OCI-LY7 (cell line): ENCODE results near the gene SLC30A4. TPM values are rescaled to one million over a fixed set of nuclear protein-coding genes. Genes with fewer than 3 reads are reported as not detected.

Source experiments
- BruUV-seq: library from RNA; stranded (reverse); fragments of 400-500 nt; replicated peaks from 2 replicates; lab custom pipeline; 2021; lab: Mats Ljungman, UMichigan
- CTCF ChIA-PET: fragments of 300-600 bp; sonication (Branson Sonifier 250); formaldehyde crosslinking; loops from one replicate; lab custom pipeline; 2022; ENCODE audit warnings: antibody characterized with exemption; ENCODE audit not compliant: unreplicated experiment; lab: Charles Lee
- POLR2A ChIA-PET: fragments of 300-600 bp; sonication (Branson Sonifier 250); formaldehyde crosslinking; loops from one replicate; lab custom pipeline; 2022; ENCODE audit warnings: antibody characterized with exemption; lab: Charles Lee
- DNase-seq: peaks from one replicate; pipeline ENCODE4 v3.0.0-alpha.2; 2015; ENCODE audit warnings: low spot score
- H2AFZ ChIP-seq: fragments of 200-600 bp; sonication (generic), shearing (Covaris generic); 2 replicates; pipeline ENCODE4 v1.6.1; 2014; ENCODE audit warnings: mild to moderate bottlenecking, antibody characterized with exemption, low read length, moderate library complexity
- H3K27ac ChIP-seq: fragments of 200-600 bp; sonication (generic); 2 replicates; pipeline ENCODE4 v1.5.1; 2014; ENCODE audit warnings: mixed run types, low read depth, mild to moderate bottlenecking, moderate library complexity, low read length, inconsistent platforms; ENCODE audit not compliant: poor library complexity, severe bottlenecking
- H3K36me3 ChIP-seq: fragments of 200-600 bp; sonication (generic); 2 replicates; pipeline ENCODE4 v1.6.1; 2014; ENCODE audit warnings: mild to moderate bottlenecking, antibody characterized with exemption, low read length, moderate library complexity, mixed read lengths; ENCODE audit not compliant: insufficient read depth
- H3K4me1 ChIP-seq: fragments of 200-600 bp; sonication (generic); 2 replicates; pipeline ENCODE4 v1.5.1; 2014; ENCODE audit warnings: mild to moderate bottlenecking, low read length; ENCODE audit not compliant: insufficient read depth, poor library complexity, severe bottlenecking
- H3K4me2 ChIP-seq: fragments of 200-600 bp; sonication (generic); 2 replicates; pipeline ENCODE4 v1.6.1; 2014; ENCODE audit warnings: mild to moderate bottlenecking, low read length
- H3K4me3 ChIP-seq: fragments of 200-600 bp; sonication (generic); 2 replicates; pipeline ENCODE4 v1.5.1; 2014; ENCODE audit warnings: mild to moderate bottlenecking, low read depth, low read length; ENCODE audit not compliant: poor library complexity, severe bottlenecking
- H3K79me2 ChIP-seq: fragments of 200-600 bp; sonication (generic); 2 replicates; pipeline ENCODE4 v1.6.1; 2016; ENCODE audit warnings: low read depth, mild to moderate bottlenecking, low read length, moderate library complexity, mixed read lengths; ENCODE audit not compliant: insufficient read depth
- H3K9me2 ChIP-seq: fragments of 200-600 bp; sonication (generic); 2 replicates; pipeline ENCODE4 v1.6.1; 2016; ENCODE audit warnings: mild to moderate bottlenecking, low read length, mixed read lengths; ENCODE audit not compliant: insufficient read depth
- H3K9me3 ChIP-seq: fragments of 200-600 bp; sonication (generic); 2 replicates; pipeline ENCODE4 v1.6.1; 2014; ENCODE audit warnings: mild to moderate bottlenecking, mixed run types, low read length, mixed read lengths
- H4K20me1 ChIP-seq: fragments of 200-600 bp; sonication (generic); 2 replicates; pipeline ENCODE4 v1.6.1; 2014; ENCODE audit warnings: mild to moderate bottlenecking, antibody characterized with exemption, low read length, moderate library complexity, mixed read lengths; ENCODE audit not compliant: insufficient read depth
- EZH2phosphoT487 ChIP-seq: fragments of 200-600 bp; sonication (generic); IDR thresholded peaks from 2 replicates; pipeline ENCODE4 v1.6.1; 2018; ENCODE audit warnings: low read depth, borderline replicate concordance, mild to moderate bottlenecking, mixed run types, antibody characterized with exemption, low read length, moderate library complexity, mixed read lengths
- intact Hi-C: fragments of 100-400 bp; cut with micrococcal nuclease; formaldehyde crosslinking; loops from one replicate; pipeline ENCODE4 v1.10.0; 2022; ENCODE audit not compliant: unreplicated experiment
- total RNA-seq, 2 experiments: library from RNA; depleted of rRNA in 1 of 2; stranded (reverse); fragments of >200 nt in 1 of 2; shearing (Covaris generic) in 1 of 2; gene quantifications; 2 replicates each; pipeline ENCODE4 v1.2.3, GENCODE V29; 2014 to 2022
- TF ChIP-seq, protein P1 (sequence below): fragments of 200-600 bp; sonication (generic); conservative IDR thresholded peaks from 2 replicates; pipeline ENCODE4 v1.5.1; 2014; ENCODE audit warnings: mild to moderate bottlenecking, antibody characterized with exemption, low read length, moderate library complexity, mixed read lengths

SLC30A4 gene
- total RNA-seq, 2 experiments from 2014 or later, result 0.13 to 3.5 TPM

DNA sequence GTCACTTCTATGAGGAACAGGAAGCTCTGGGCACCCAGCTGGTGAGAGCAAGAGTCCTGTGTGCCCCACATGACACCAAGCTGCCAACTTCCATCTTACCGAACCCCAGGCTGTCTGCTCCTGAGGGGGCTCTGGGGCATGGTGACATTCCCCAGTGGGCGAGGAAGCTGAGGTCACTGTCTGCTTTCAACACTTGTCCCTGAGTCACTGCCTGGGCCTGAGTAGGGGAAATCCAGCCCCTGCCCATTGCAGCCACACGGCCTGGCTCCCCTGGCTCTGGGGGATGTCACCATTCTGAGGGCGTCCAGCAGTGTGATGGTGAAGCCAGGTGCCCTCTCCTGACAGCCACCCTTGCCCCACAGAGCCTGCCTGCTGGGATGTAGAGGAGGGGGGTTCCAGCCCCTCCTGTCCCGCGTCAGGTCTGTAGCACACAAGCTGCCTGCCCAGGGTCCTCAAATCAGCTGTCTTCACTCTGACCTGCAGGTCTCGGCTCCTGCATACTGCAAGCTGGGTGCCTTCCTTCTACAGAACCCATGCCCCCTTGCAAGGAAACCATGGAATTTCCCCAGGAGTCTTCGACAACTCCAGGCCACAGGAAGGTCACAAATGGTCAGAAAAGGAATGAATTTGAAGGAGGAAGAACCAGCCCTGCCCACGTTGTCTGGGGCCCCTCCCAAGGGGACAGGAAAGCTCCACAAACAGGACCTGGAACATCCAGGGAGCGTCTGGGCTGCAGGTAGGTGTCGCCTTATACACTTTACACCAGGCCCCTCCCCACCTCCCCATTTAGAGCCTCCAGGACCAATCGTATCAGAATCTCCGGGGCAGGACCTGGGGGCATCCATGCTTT is 74.3 kb downstream of the SLC30A4 start:
- no peak overlapping the region for H3K27ac ChIP-seq
- TF ChIP-seq, protein P1, sequence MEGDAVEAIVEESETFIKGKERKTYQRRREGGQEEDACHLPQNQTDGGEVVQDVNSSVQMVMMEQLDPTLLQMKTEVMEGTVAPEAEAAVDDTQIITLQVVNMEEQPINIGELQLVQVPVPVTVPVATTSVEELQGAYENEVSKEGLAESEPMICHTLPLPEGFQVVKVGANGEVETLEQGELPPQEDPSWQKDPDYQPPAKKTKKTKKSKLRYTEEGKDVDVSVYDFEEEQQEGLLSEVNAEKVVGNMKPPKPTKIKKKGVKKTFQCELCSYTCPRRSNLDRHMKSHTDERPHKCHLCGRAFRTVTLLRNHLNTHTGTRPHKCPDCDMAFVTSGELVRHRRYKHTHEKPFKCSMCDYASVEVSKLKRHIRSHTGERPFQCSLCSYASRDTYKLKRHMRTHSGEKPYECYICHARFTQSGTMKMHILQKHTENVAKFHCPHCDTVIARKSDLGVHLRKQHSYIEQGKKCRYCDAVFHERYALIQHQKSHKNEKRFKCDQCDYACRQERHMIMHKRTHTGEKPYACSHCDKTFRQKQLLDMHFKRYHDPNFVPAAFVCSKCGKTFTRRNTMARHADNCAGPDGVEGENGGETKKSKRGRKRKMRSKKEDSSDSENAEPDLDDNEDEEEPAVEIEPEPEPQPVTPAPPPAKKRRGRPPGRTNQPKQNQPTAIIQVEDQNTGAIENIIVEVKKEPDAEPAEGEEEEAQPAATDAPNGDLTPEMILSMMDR, result no peak
- TF ChIP-seq EZH2phosphoT487, result no peak
- no peak overlapping the region for H3K4me3 ChIP-seq
- intact Hi-C loops, result no loop called here
- no peaks in the 10 kb centered on the region for H4K20me1 ChIP-seq
- no peak overlapping the region for H3K4me2 ChIP-seq
- no peak for DNase-seq
- no TSS peak for BruUV-seq
- H3K79me2 ChIP-seq, result no peaks in the 10 kb centered on the region
- H3K9me3 ChIP-seq, result no peaks in the 10 kb centered on the region
- no peak overlapping the region for H2AFZ ChIP-seq
- no peaks in the 10 kb centered on the region for H3K9me2 ChIP-seq
- ChIA-PET CTCF (no interaction called here), POLR2A (interaction anchor here (0.5 kb wide), 1 partner anchor 370 kb away, joined by 4 read pairs; no protein-coding TSS in a partner anchor)
- no peaks in the 10 kb centered on the region for H3K4me1 ChIP-seq
- no peaks in the 10 kb centered on the region for H3K36me3 ChIP-seq

DNA sequence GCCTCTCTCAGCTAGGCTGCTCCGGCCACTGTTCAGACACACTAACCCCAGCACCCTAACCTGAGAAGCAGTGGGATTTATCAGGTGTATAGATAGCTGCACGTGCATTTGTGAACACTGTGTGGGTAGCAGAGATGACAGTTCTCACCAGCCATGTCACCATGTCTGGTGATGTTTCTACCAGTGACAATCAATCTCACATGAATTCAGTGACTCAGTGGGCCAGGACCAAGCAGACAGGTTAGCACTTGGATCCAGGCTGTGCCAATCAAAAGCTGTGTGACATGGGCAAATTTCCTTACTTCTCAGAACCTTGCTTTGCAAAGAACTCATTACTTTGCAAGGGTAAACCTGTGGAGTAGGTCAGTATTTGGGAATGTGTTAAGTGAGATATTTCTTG is 78.9 kb downstream of the SLC30A4 start:
- Histone ChIP-seq H3K4me3 (no peak overlapping the region), H2AFZ (no peak overlapping the region), H4K20me1 (no peaks in the 10 kb centered on the region), H3K9me2 (no peaks in the 10 kb centered on the region), H3K36me3 (no peaks in the 10 kb centered on the region), H3K9me3 (no peaks in the 10 kb centered on the region), H3K27ac (no peak overlapping the region), H3K4me1 (no peaks in the 10 kb centered on the region), H3K79me2 (no peaks in the 10 kb centered on the region), H3K4me2 (no peak overlapping the region)
- no peak for DNase-seq
- CTCF ChIA-PET, result no interaction called here
- intact Hi-C loops, result no loop called here
- TF ChIP-seq EZH2phosphoT487, result no peak
- TF ChIP-seq, protein P1, result no peak
- POLR2A ChIA-PET, result interaction anchor here (0.9 kb wide), 1 partner anchor 45 kb away, joined by 3 read pairs; no protein-coding TSS in a partner anchor
- no TSS peak for BruUV-seq
